PFSK-1 (cell line): ENCODE measurements around the gene L3MBTL1.

ENCODE experiments used
- FOXP2 ChIP-seq: optimal IDR thresholded peaks from 2 replicates; pipeline ENCODE3; 2011; ENCODE audit warnings: borderline replicate concordance, control low read depth, inconsistent platforms; ENCODE audit not compliant: insufficient read depth; ENCODE audit errors: extremely low read length, extremely low read depth
- POLR2AphosphoS5 ChIP-seq: IDR thresholded peaks from 2 replicates; pipeline ENCODE4 v1.6.1; 2012; ENCODE audit warnings: low read depth, mild to moderate bottlenecking, control low read depth, low read length, moderate library complexity
- REST ChIP-seq, 2 experiments: IDR thresholded peaks; 2 replicates each; pipeline versions ENCODE4 v1.6.1 to v1.8.0; 2011 to 2012; ENCODE audit warnings: low read depth in 2 of 2, low read length in 2 of 2, control low read depth in 1 of 2, inconsistent platforms in 1 of 2, mild to moderate bottlenecking in 1 of 2, moderate library complexity in 1 of 2; ENCODE audit not compliant: insufficient read depth in 1 of 2
- SIN3A ChIP-seq: IDR thresholded peaks from 2 replicates; pipeline ENCODE4 v1.6.1; 2012; ENCODE audit warnings: mild to moderate bottlenecking, low read length, moderate library complexity, borderline replicate concordance; ENCODE audit not compliant: insufficient read depth
- TAF1 ChIP-seq: IDR thresholded peaks from 2 replicates; pipeline ENCODE4 v1.6.1; 2012; ENCODE audit warnings: low read length, control low read depth, borderline replicate concordance; ENCODE audit not compliant: insufficient read depth

Gene L3MBTL1

GRCh38 chr20:43528258-43528875 lies 20.9 kb downstream of the L3MBTL1 start:
- TF ChIP-seq REST (IDR thresholded peaks at IDR 0.05; ENCODE audit: insufficient read depth in 1 of 2, low read depth in 2 of 2, low read length in 2 of 2) = no peak
- TF ChIP-seq FOXP2 = no peak

GRCh38 chr20:43529051-43529450 lies 21.6 kb downstream of the L3MBTL1 start:
- TF ChIP-seq FOXP2 = no peak
- no peak for TF ChIP-seq REST (IDR thresholded peaks at IDR 0.05; ENCODE audit: insufficient read depth in 1 of 2, low read depth in 2 of 2, low read length in 2 of 2)

GRCh38 chr20:43529457-43530153 lies 22.1 kb downstream of the L3MBTL1 start:
- TF ChIP-seq REST (IDR thresholded peaks at IDR 0.05; ENCODE audit: insufficient read depth in 1 of 2, low read depth in 2 of 2, low read length in 2 of 2) (no peak), POLR2AphosphoS5 (no peak), TAF1 (no peak), SIN3A (no peak), FOXP2 (no peak)

- no peak for TF ChIP-seq TAF1
These were observed 23.0 kb downstream of the L3MBTL1 start for GRCh38 chr20:43530321-43531090.

- no peak for TF ChIP-seq REST (IDR thresholded peaks at IDR 0.05; ENCODE audit: insufficient read depth in 1 of 2, low read depth in 2 of 2, low read length in 2 of 2)
- TF ChIP-seq POLR2AphosphoS5 = no peak
- no peak for TF ChIP-seq SIN3A
- TF ChIP-seq TAF1 = no peak
- TF ChIP-seq FOXP2 = no peak
These were observed 23.6 kb downstream of the L3MBTL1 start for GRCh38 chr20:43531091-43531443.
